BE2C (cell line): Measurements from ENCODE around the gene TRIP11.

Experiments used
- DNase-seq: peaks from one replicate; pipeline ENCODE4 v3.0.0-alpha.2; 2020
- H3K27me3 ChIP-seq: fragments of 250-450 bp; sonication (Bioruptor Pico); 2 replicates; pipeline ENCODE4 v1.5.1; 2020; ENCODE audit warnings: mild to moderate bottlenecking
- H3K36me3 ChIP-seq: fragments of 250-450 bp; sonication (Bioruptor Pico); 2 replicates; pipeline ENCODE4 v1.5.1; 2020; ENCODE audit warnings: mild to moderate bottlenecking
- H3K4me1 ChIP-seq: fragments of 250-450 bp; sonication (Bioruptor Pico); 2 replicates; pipeline ENCODE4 v1.5.1; 2020
- H3K4me3 ChIP-seq: 2 replicates; pipeline ENCODE4 v1.5.1; 2011; ENCODE audit warnings: low read depth, low read length
- H3K9me3 ChIP-seq: fragments of 250-450 bp; sonication (Bioruptor Pico); 2 replicates; pipeline ENCODE4 v1.5.1; 2020
- CTCF ChIP-seq: IDR thresholded peaks from 2 replicates; pipeline ENCODE4 v1.5.1; 2012; ENCODE audit warnings: mild to moderate bottlenecking, low read depth, low read length

TRIP11 gene

GRCh38 chr14:91964011-91964410 is 75.8 kb downstream of the TRIP11 start:
- no peak for TF ChIP-seq CTCF
- DNase-seq = no peak
- Histone ChIP-seq H3K27me3 (peaks cover 3% of the 10 kb centered on the region; the same call in 1 of the 2 replicates), H3K9me3 (no peaks in the 10 kb centered on the region), H3K4me1 (no peaks in the 10 kb centered on the region), H3K36me3 (peaks cover 3% of the 10 kb centered on the region; the same call in 1 of the 2 replicates), H3K4me3 (no peak overlapping the region)

GRCh38 chr14:91963465-91963864 is 76.4 kb downstream of the TRIP11 start:
- no peaks in the 10 kb centered on the region for H3K9me3 ChIP-seq
- no peak for TF ChIP-seq CTCF
- H3K36me3 ChIP-seq = no peaks in the 10 kb centered on the region
- H3K4me3 ChIP-seq = no peak overlapping the region
- peaks cover 3% of the 10 kb centered on the region; the same call in 1 of the 2 replicates for H3K27me3 ChIP-seq
- no peak for DNase-seq
- no peaks in the 10 kb centered on the region for H3K4me1 ChIP-seq

GRCh38 chr14:91961297-91962220 is 78.3 kb downstream of the TRIP11 start:
- Histone ChIP-seq H3K4me3 (no peak overlapping the region), H3K36me3 (no peaks in the 10 kb centered on the region), H3K9me3 (no peaks in the 10 kb centered on the region), H3K4me1 (no peaks in the 10 kb centered on the region), H3K27me3 (peaks cover 6% of the 10 kb centered on the region; the same call in 1 of the 2 replicates)
- no peak for TF ChIP-seq CTCF
- DNase-seq = no peak

- Histone ChIP-seq H3K9me3 (no peaks in the 10 kb centered on the region), H3K4me3 (no peak overlapping the region), H3K27me3 (peaks cover 18% of the 10 kb centered on the region), H3K4me1 (no peaks in the 10 kb centered on the region), H3K36me3 (no peaks in the 10 kb centered on the region)
- no peak for TF ChIP-seq CTCF
- DNase-seq = no peak
Measured at GRCh38 chr14:91957876-91958313, 82.0 kb downstream of the TRIP11 start.

- Histone ChIP-seq H3K36me3 (no peaks in the 10 kb centered on the region), H3K27me3 (peaks cover 27% of the 10 kb centered on the region), H3K4me1 (no peaks in the 10 kb centered on the region), H3K9me3 (no peaks in the 10 kb centered on the region), H3K4me3 (no peak overlapping the region)
- no peak for TF ChIP-seq CTCF
- no peak for DNase-seq
Measured at GRCh38 chr14:91956616-91957015, 83.2 kb downstream of the TRIP11 start.

- no peak for DNase-seq
- no peak for TF ChIP-seq CTCF
- Histone ChIP-seq H3K27me3 (peaks cover 34% of the 10 kb centered on the region), H3K4me3 (no peak overlapping the region), H3K36me3 (no peaks in the 10 kb centered on the region), H3K9me3 (no peaks in the 10 kb centered on the region), H3K4me1 (no peaks in the 10 kb centered on the region)
Measured at GRCh38 chr14:91955168-91955567, 84.7 kb downstream of the TRIP11 start.
